Smooth muscle cell (in vitro differentiated cells): Measurements from ENCODE around the gene GAS5. TPM values are rescaled to one million over a fixed set of nuclear protein-coding genes. Genes with fewer than 3 reads are reported as not detected.
A peak's percentile ranks its signal among the peaks of the same experiment; 100 is the strongest.

Experiments
- DNase-seq: peaks from one replicate; lab custom pipeline; 2025; ENCODE audit not compliant: unreplicated experiment; lab: John Stamatoyannopoulos, UW
- H2AFZ ChIP-seq: fragments of 200-600 bp; sonication (generic); 2 replicates; pipeline ENCODE4 v1.6.0; 2016; ENCODE audit warnings: antibody characterized with exemption, low read depth, mild to moderate bottlenecking
- H3F3A ChIP-seq: fragments of 200-600 bp; sonication (generic); 2 replicates; pipeline ENCODE4 v1.6.0; 2017; ENCODE audit warnings: antibody characterized with exemption, low read depth
- H3K27ac ChIP-seq: fragments of 200-600 bp; sonication (generic); 2 replicates; pipeline ENCODE4 v1.5.1; 2016; ENCODE audit warnings: low read depth, mild to moderate bottlenecking
- H3K27me3 ChIP-seq: fragments of 200-600 bp; sonication (generic); 2 replicates; pipeline ENCODE4 v1.6.1; 2016; ENCODE audit warnings: low read depth, mild to moderate bottlenecking
- H3K36me3 ChIP-seq: fragments of 200-600 bp; sonication (generic); 2 replicates; pipeline ENCODE4 v1.5.1; 2016; ENCODE audit warnings: low read depth
- H3K4me1 ChIP-seq: fragments of 200-600 bp; sonication (generic); 2 replicates; pipeline ENCODE4 v1.5.1; 2016; ENCODE audit warnings: low read depth
- H3K4me2 ChIP-seq: fragments of 200-600 bp; sonication (generic); 2 replicates; pipeline ENCODE4 v1.6.0; 2016; ENCODE audit warnings: mild to moderate bottlenecking
- H3K4me3 ChIP-seq: fragments of 200-600 bp; sonication (generic); 2 replicates; pipeline ENCODE4 v1.5.1; 2016; ENCODE audit warnings: mild to moderate bottlenecking
- H3K79me2 ChIP-seq: fragments of 200-600 bp; sonication (generic); 2 replicates; pipeline ENCODE4 v1.6.0; 2016; ENCODE audit warnings: low read depth, mild to moderate bottlenecking
- H3K9ac ChIP-seq: fragments of 200-600 bp; sonication (generic); 2 replicates; pipeline ENCODE4 v1.6.0; 2016; ENCODE audit warnings: low read depth
- H3K9me3 ChIP-seq: fragments of 200-600 bp; sonication (generic); replicated peaks from 2 replicates; pipeline ENCODE4 v1.5.1; 2016; ENCODE audit warnings: low read depth
- H4K20me1 ChIP-seq: fragments of 200-600 bp; sonication (generic); 2 replicates; pipeline ENCODE4 v1.6.0; 2016; ENCODE audit warnings: low read depth
- CTCF ChIP-seq: fragments of 200-600 bp; sonication (generic); IDR thresholded peaks from 2 replicates; pipeline ENCODE4 v1.5.1; 2017; ENCODE audit warnings: borderline replicate concordance, mild to moderate bottlenecking, antibody characterized with exemption; ENCODE audit not compliant: insufficient read depth, poor library complexity, severe bottlenecking
- WGBS: methylation state at CpG from one replicate; pipeline ENCODE4 v1.1.7; 2016; ENCODE audit warnings: low lambda C conversion rate; 5-methylcytosine and 5-hydroxymethylcytosine counted together
- polyA plus RNA-seq: library from polyadenylated mRNA; unstranded; fragments of >200 nt; fragmentation: Nextera tagmentation; extraction: Ambion mirVana; gene quantifications from 2 replicates; pipeline ENCODE4 v1.2.1, GENCODE V29; 2016
- total RNA-seq: library from RNA; depleted of rRNA; stranded (reverse); fragments of >200 nt; gene quantifications from 2 replicates; pipeline ENCODE4 v1.2.3, GENCODE V29; 2014

The GAS5 gene
- total and polyA plus RNA-seq, 2 experiments from 2014 or later, result 104 to 276 TPM

DNA sequence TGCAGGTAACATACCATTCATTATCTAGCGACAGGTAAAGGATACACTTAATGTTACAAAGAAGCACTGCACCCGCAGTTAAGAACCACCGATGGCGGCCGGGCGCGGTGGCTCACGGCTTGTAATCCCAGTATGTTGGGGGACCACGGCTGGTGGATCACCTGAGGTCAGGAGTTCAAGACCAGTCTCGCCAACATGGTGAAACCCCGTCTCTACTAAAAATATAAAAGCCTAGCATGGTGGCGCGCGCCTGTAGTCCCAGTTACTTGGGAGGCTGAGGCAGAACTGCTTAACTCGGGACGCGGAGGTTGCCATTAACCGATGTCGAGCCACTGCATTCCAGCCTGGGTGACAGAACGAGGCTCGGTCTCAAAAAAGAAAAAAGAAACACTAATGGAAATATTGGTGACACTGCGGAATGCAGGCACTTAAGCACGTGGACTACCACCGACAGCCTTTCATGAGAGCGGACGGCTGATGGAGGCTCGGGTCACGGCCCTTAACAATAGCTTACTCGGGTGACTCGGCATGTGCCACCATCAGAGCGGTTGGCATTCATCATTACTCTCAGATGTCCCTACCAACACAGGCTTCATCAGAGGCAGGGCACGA lies 542 bp downstream of the GAS5 start:
- no peaks in the 10 kb centered on the region for H3K9me3 ChIP-seq
- peaks cover 51% of the 10 kb centered on the region for H4K20me1 ChIP-seq

DNA sequence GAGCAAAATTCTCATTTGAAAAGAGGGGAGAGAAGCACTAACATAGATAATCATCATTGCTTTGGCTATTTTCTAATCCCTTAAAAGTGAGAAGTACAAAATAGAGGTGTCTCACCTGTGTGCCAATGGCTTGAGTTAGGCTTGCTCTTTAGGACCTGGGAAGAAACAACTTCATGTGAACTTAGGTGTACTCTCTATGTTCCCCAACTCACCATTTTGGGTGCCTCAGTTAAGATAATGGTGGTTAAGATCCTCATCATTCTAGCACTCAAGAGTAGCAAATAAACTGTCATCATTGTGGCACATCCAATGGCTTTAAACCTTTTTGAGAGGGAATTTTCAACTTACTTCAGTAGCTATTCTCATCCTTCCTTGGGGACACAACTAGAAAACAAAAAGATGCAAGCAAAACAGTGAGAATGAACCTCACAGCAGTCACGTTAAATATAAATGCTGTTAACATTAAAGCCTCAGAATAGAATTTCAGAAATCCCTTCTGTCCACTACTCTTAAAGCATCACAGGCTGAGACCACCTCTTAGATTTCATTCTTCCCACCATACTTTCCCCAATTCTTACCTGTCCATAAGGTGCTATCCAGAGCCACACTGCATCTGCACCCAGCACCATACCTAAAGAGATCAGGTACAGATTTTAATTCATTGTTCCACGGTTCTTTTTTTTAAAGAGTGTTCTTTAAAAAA lies 1.2 kb downstream of the GAS5 start:
- H3K27ac ChIP-seq, result peak overlapping the region; percentile 62
- WGBS, result 2% methylated on average over 2 of the region's 2 CpGs
- peaks cover 32% of the 10 kb centered on the region for H3K4me1 ChIP-seq
- DNase-seq, result no peak
- TF ChIP-seq CTCF, result no peak
- no peaks in the 10 kb centered on the region for H3K27me3 ChIP-seq
- H4K20me1 ChIP-seq, result peaks cover 51% of the 10 kb centered on the region
- no peak overlapping the region for H2AFZ ChIP-seq
- peak overlapping the region; percentile 65 for H3K4me3 ChIP-seq
- H3K9ac ChIP-seq, result peak overlapping the region; percentile 55
- peaks cover 34% of the 10 kb centered on the region for H3K79me2 ChIP-seq
- peaks cover 43% of the 10 kb centered on the region for H3F3A ChIP-seq
- H3K4me2 ChIP-seq, result peak overlapping the region; percentile 90
- no peaks in the 10 kb centered on the region for H3K9me3 ChIP-seq
- H3K36me3 ChIP-seq, result peaks cover 23% of the 10 kb centered on the region

More for the DNA sequence above, 542 bp downstream of the GAS5 start:
- Histone ChIP-seq H3K9ac (peak overlapping the region; percentile 55), H3K4me1 (peaks cover 32% of the 10 kb centered on the region), H3K4me3 (peak overlapping the region; percentile 65), H2AFZ (no peak overlapping the region), H3F3A (peaks cover 40% of the 10 kb centered on the region), H3K36me3 (peaks cover 23% of the 10 kb centered on the region), H3K27ac (peak overlapping the region; percentile 62), H3K4me2 (peak overlapping the region; percentile 90), H3K27me3 (no peaks in the 10 kb centered on the region), H3K79me2 (peaks cover 38% of the 10 kb centered on the region)
- 2% methylated on average over 32 of the region's 32 CpGs for WGBS
- no peak for TF ChIP-seq CTCF
- no peak for DNase-seq

DNA sequence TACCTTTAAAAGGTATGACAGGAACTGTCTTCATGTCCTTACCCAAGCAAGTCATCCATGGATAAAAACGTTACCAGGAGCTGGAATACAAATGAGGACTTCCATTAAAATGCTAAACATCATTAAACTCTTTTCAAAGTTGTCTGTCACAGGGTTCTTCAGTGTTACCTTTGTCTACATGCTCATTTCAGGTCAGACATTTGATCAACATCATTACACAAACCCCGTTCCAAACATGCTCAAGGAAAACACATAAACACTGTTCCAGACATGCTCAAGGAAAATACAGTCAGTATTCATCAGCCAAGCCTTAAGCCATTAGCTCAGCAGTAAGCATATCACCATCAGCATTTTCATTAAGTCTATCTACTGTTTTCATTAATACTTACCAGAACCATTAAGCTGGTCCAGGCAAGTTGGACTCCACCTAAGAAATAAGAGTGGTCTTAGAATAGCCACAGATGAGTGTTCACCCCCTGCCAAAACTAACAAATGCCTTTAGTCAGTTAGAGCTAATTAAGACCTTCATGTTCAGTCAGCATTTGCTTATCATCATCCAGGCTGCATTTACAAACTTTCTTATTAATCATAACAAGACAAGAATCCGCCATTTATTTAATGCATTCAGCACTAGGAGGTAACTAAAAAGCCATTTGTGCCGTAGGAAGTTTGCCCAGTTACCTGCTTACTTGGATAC lies 2.2 kb downstream of the GAS5 start:
- Histone ChIP-seq H3K4me1 (peaks cover 32% of the 10 kb centered on the region), H3K27ac (peak overlapping the region; percentile 62), H3K79me2 (peaks cover 32% of the 10 kb centered on the region), H3K36me3 (peaks cover 23% of the 10 kb centered on the region), H3F3A (peaks cover 44% of the 10 kb centered on the region), H3K9ac (peak overlapping the region; percentile 55), H4K20me1 (peaks cover 51% of the 10 kb centered on the region), H3K4me2 (peak overlapping the region; percentile 90), H3K9me3 (no peaks in the 10 kb centered on the region), H3K4me3 (peak overlapping the region; percentile 65), H2AFZ (no peak overlapping the region), H3K27me3 (no peaks in the 10 kb centered on the region)
- DNase-seq, result no peak
- TF ChIP-seq CTCF, result no peak
- WGBS, result 28% methylated on average over 4 of the region's 4 CpGs
